Measurements from ENCODE around the gene SPDYE2.
"Not testable (repeated sequence)": the region's sequence is repeated elsewhere in the genome, so short reads cannot be mapped to it uniquely, and the experiment has no call there.

GRCh38 chr7:102576363-102576762, 25.3 kb downstream of the SPDYE2 start:
- TF ChIP-seq, protein P1, sequence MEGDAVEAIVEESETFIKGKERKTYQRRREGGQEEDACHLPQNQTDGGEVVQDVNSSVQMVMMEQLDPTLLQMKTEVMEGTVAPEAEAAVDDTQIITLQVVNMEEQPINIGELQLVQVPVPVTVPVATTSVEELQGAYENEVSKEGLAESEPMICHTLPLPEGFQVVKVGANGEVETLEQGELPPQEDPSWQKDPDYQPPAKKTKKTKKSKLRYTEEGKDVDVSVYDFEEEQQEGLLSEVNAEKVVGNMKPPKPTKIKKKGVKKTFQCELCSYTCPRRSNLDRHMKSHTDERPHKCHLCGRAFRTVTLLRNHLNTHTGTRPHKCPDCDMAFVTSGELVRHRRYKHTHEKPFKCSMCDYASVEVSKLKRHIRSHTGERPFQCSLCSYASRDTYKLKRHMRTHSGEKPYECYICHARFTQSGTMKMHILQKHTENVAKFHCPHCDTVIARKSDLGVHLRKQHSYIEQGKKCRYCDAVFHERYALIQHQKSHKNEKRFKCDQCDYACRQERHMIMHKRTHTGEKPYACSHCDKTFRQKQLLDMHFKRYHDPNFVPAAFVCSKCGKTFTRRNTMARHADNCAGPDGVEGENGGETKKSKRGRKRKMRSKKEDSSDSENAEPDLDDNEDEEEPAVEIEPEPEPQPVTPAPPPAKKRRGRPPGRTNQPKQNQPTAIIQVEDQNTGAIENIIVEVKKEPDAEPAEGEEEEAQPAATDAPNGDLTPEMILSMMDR (IDR thresholded peaks at IDR 0.05) = not testable (repeated sequence)
- TF ChIP-seq EZH2 (IDR thresholded peaks at IDR 0.05; ENCODE audit: borderline replicate concordance, insufficient read depth, low read depth, low read length, poor library complexity, severe bottlenecking) = not testable (repeated sequence)
